Measurements from ENCODE around the gene GTPBP3.
"Not testable (repeated sequence)": the region's sequence is repeated elsewhere in the genome, so short reads cannot be mapped to it uniquely, and the experiment has no call there.

The GTPBP3 gene

DNA sequence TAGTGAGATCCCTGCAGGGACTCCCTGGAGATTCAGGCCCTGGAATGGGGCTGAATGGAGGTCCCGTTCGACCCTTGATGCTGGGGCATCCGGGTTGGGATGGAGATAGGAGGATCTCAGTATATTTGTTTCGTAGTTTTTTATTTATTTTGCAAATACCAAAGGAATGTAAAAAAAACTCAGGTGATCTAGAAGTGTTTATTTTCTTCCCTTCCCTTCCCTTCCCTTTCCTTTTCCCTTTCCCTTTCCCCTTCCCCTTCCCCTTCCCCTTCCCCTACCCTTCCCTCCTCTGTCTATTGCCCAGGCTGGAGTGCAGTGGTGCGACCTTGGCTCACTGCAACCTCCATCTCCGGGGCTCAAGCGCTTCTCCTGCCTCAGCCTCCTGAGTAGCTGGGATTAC lies 4.5 kb downstream of the GTPBP3 start:
- no peak for DNase-seq (ENCODE audit: low spot score)

- peak; percentile 79 for DNase-seq (ENCODE audit: low spot score)
Observed at GRCh38 chr19:17346109-17346671, 8.8 kb downstream of the GTPBP3 start.

DNA sequence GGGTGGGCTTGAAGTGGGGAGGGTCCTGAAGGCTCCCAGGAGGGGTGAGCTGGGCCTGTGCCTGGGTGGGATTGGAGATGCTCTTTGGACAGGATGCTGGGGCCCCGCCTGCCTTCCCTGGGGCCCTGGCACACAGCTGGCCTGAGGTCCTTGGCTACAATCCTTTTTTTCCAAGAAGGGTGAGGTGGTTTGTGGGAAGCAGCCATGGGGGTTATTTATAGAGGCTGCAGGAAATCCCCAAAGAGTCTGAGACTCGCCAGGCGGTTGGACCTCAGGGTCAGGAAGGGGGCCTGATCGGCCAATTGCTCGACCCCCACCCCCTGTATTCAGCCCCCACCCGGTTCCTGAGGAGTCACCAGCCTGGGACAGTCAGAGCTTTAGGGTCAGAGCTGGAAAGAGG lies 10.0 kb downstream of the GTPBP3 start:
- DNase-seq (ENCODE audit: low spot score): no peak

DNA sequence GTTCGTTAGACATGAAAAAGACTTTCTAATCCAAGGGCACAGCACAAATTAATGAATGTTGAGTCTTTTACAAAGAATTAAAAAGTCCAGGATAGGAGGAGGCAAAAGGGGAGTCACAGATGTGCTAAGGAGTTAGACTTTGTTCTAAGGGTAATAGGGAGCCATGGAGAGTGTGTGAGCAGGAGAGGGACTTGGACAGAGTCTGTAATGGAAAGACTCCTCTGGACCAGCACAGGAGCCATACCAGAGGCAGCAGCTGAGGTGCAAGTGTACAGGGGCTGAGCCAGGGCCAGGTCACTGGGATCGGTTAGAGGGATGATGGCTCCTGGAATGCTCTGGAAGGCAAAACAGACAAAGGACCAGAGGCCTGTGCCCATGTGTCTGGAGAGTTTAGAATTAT lies 10.5 kb downstream of the GTPBP3 start:
- no peak for DNase-seq (ENCODE audit: low spot score)

DNA sequence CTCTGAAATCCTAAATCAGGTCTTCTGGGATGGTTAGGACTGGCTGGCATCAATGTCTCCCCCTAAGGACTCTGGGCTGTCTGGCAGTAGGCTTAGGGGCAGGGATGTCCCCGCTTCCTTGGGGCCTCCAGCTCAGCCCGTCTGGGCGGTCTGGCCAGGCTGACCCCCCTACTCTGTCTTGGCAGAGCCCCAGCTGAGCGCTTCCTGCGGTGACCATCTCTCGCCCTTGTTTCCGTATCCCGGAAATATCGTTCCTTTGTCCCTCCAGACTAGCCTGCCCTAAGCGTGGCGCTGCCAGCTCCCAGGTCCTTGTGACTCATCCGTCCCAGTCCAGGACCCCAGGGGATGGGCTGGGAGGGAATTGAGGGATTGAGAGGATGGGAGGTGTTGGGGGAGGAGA lies 11.3 kb downstream of the GTPBP3 start:
- no peak for DNase-seq (ENCODE audit: low spot score)

GRCh38 chr19:17351815-17352435 lies 14.6 kb downstream of the GTPBP3 start:
- no peak for DNase-seq (ENCODE audit: low spot score)

GRCh38 chr19:17352608-17353280 lies 15.4 kb downstream of the GTPBP3 start:
- DNase-seq (ENCODE audit: low spot score): no peak

GRCh38 chr19:17353386-17353785 lies 16.0 kb downstream of the GTPBP3 start:
- DNase-seq (ENCODE audit: low spot score): no peak

DNA sequence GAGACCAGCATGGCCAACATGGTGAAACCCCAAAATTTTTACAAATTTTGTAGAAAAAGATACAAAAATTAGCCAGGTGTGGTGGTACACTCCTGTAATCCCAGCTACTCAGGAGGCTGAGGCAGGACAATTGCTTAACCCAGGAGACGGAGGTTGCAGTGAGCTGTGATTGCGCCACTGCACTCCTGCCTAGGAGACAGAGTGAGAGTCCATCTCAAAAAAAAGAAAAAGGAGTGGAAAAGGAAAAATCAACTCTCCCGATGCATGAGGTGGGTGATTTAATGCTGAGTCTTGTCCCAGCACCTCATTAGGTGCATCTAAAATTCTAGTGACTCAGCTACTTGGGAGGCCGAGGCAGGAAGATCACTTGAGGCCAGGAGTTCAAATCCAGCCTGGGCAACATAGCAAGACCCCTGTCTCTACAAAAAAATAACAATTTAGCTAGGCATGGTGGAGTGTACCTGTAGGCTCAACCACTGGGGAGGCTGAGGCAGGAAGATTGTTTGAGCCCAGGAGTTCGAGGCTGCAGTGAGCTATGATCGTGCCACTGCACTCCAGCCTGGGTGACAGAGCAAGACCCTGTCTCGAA lies 19.8 kb downstream of the GTPBP3 start:
- DNase-seq (ENCODE audit: low spot score): no peak

- DNase-seq (ENCODE audit: low spot score): no peak
Observed at GRCh38 chr19:17357724-17358123, 20.4 kb downstream of the GTPBP3 start.

DNA sequence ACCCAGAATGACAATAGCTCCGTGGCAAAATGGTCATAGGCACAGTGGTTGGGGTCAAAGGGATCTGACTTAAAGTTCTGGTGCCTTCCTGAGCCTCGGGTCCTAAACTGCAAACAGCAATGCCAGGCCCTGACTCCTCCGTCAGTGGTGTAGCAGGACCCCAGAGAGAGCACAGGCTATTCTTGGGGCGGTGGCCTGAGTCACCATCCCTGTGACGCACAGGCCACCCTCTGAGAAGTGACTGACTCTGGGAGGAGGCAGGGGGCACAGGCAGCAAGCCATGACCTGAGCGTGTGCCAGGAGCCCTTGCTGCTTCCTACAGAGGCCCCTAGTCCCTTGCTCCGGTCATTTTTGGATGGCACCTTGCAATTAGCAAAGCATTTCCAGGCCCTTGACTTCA lies 21.0 kb downstream of the GTPBP3 start:
- DNase-seq (ENCODE audit: low spot score): no peak

DNA sequence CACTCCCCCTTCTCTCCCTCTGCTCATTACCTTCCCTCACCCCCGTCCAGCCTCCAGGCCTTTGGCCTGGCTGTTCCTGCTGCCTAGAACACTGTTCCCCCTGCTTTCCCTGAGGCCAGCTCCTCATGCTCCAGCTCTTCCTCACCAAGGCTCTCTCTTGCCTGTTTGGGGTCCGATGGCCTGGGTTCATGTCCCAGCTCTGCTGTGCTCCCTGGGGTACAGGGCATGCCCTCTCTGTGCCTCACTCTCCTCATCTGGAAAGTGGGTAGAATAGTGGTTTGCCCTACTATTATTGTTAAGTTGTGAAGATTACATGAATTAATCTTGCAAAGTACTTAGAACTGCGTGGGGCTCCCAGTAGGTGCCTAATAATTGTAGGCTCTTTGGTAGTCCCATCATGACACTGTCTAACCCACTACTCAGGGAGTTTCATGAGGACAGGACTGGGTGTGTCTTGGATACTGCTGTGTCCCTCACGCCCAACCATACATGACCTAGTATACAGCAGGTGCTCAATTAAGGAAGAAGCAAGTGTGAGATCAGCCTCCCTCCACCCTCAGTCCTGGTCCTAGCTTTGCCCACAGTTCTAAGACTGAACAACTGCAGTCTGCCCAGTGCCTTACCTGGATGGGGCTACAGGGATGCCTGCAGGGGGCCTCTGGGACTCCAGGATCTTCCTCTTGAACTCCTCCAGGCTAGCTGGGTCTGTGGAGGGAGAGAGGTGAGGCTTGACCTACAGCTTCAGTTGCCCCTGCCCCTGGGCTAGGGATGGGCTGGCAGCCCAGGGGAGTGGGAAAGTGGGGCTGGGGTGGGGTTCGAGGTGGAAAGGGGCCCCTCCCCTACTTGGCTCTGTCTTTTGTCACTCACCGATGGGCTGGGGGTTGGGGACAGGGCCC lies 22.8 kb downstream of the GTPBP3 start:
- DNase-seq (ENCODE audit: low spot score): no peak

DNA sequence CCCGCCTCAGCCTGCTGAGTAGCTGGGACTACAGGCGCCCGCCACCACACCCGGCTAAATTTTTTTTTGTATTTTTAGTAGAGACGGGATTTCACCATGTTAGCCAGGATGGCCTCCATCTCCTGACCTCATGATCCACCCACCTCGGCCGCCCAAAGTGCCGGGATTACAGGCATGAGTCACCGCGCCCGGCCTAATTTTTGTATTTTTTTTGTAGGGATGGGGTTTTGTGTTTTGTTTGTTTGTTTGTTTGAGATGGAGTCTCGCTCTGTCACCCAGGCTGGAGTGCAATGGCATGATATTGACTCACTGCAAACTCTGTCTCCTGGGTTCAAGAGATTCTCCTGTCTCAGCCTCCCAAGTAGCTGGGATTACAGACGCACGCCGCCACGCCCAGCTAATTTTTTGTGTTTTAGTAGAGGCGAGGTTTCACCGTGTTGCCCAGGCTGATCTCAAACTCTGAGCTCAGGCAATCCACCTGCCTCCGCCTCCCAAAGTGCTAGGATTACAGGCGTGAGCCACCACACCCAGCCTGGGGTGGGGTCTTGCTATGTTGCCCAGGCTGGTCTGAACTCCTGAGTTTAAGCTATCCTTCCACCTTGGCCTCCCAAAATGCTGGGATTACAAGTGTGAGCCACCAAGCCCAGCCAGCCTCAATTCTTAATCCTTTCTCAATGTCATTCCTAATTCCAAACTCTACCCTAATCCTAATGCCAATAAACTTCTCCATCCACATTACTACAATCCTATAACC lies 26.7 kb downstream of the GTPBP3 start:
- DNase-seq (ENCODE audit: low spot score): not testable (repeated sequence)

GRCh38 chr19:17365361-17365760 lies 28.0 kb downstream of the GTPBP3 start:
- DNase-seq (ENCODE audit: low spot score): no peak

GRCh38 chr19:17370026-17370587 lies 32.8 kb downstream of the GTPBP3 start:
- DNase-seq (ENCODE audit: low spot score): no peak

DNA sequence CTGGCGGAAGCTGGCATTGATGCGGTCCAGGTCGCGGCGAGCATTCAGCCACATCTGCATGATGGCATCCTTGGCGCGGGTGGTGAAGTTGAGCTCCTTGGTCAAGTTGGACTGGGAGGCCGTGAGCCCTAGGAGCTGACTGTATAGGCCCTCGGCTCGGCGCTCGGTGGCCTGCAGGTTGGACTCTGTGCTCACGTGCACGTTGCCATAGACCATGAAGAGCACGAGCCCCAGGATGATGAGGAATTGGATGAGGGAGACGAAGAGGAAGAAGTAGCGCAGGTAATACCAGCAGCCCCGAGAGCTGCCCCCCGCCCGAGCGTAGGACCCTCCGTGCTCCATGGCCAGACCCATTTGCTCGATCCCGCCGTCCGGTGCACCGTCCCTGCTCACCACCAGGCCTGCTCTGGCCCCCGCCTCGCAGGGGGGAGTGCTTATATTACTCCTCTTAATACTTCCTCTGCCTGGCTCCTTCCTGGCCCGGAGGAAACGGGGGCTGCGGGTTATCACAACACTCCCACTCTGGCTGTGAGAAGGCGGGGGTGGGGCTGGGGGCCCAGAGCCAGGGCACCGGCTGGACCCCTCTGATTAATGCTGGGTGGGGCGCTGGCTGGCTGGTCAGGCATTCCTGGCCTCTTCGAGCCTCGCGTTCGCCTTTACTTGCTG lies 39.7 kb downstream of the GTPBP3 start, which contains the start of gene PLVAP:
Gene PLVAP, minus strand, starts transcription at position 408 of the 666 bp plus-strand sequence. Its CDS starts 54 bp downstream, at position 354.
- peak; percentile 76 for DNase-seq (ENCODE audit: low spot score)

GRCh38 chr19:17378271-17378670 lies 40.9 kb downstream of the GTPBP3 start:
- DNase-seq (ENCODE audit: low spot score): no peak

- DNase-seq (ENCODE audit: low spot score): no peak
Observed at GRCh38 chr19:17379221-17379631, 41.9 kb downstream of the GTPBP3 start.

DNA sequence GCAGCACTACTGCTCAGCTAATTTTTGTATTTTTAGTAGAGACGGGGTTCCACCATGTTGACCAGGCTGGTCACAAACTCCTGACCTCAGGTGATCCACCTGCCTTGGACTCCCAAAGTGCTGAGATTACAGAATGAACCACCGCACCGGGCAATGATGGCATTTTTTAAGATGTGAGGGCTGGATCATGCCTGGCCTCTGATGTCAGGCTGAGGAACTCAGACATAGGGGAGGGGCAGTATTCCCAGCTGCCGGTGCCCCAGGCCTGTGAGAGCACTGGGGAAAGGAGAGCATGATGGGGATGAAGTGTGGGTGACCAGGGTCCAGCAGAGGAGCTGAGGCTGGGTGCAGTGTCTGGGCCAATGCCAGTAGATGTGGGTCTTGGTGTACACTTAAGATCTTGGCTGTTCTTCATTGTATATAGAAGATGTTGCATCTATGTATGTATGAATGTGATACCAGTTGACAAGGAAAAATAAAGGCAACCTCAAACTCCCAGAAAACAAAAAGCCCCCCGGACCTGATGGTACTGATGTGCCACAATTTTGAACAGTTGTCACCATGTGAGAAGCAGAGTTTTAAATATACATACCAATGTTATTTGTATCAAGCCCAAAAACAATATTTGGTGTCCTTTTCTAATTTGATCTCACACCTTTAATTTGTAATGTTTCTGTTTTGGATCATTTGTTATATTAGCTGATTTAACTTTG lies 43.2 kb downstream of the GTPBP3 start:
- no peak for DNase-seq (ENCODE audit: low spot score)
